OCI-LY1 (cell line): Measurements from ENCODE around the gene RASD1.
A peak's percentile ranks its signal among the peaks of the same experiment; 100 is the strongest.

Experiments
- H2AFZ ChIP-seq: fragments of 200-600 bp; sonication (generic), shearing (Covaris generic); 2 replicates; pipeline ENCODE4 v1.6.0; 2014; ENCODE audit warnings: antibody characterized with exemption, mild to moderate bottlenecking, low read length
- H3F3A ChIP-seq: fragments of 200-600 bp; sonication (generic), shearing (Covaris generic); 2 replicates; pipeline ENCODE4 v1.6.0; 2014; ENCODE audit warnings: mild to moderate bottlenecking, antibody characterized with exemption, low read length, moderate library complexity; ENCODE audit not compliant: insufficient read depth
- H3K27ac ChIP-seq: fragments of 200-600 bp; sonication (generic); 2 replicates; pipeline ENCODE4 v1.5.1; 2014; ENCODE audit warnings: low read length, mixed run types, mild to moderate bottlenecking, low read depth; ENCODE audit not compliant: poor library complexity, severe bottlenecking
- H3K27me3 ChIP-seq: fragments of 200-600 bp; sonication (generic); 2 replicates; pipeline ENCODE4 v1.6.0; 2014; ENCODE audit warnings: antibody characterized with exemption, mild to moderate bottlenecking, low read length, moderate library complexity; ENCODE audit not compliant: insufficient read depth
- H3K36me3 ChIP-seq: fragments of 200-600 bp; sonication (generic); 2 replicates; pipeline ENCODE4 v1.6.1; 2014; ENCODE audit warnings: mild to moderate bottlenecking, antibody characterized with exemption, low read length, moderate library complexity, mixed read lengths; ENCODE audit not compliant: insufficient read depth
- H3K4me1 ChIP-seq: fragments of 200-600 bp; sonication (generic); 2 replicates; pipeline ENCODE4 v1.5.1; 2014; ENCODE audit warnings: mild to moderate bottlenecking, low read length, moderate library complexity; ENCODE audit not compliant: insufficient read depth, severe bottlenecking
- H3K4me2 ChIP-seq: fragments of 200-600 bp; sonication (generic), shearing (Covaris generic); 2 replicates; pipeline ENCODE4 v1.6.1; 2014; ENCODE audit warnings: low read length
- H3K4me3 ChIP-seq: fragments of 200-600 bp; sonication (generic); 2 replicates; pipeline ENCODE4 v1.5.1; 2014; ENCODE audit warnings: low read length, low read depth, mild to moderate bottlenecking, mixed read lengths; ENCODE audit not compliant: poor library complexity, severe bottlenecking
- H3K79me2 ChIP-seq: fragments of 200-600 bp; shearing (Covaris generic); 2 replicates; pipeline ENCODE4 v1.6.1; 2016; ENCODE audit warnings: mixed run types, low read length, mixed read lengths; ENCODE audit not compliant: insufficient read depth
- H3K9ac ChIP-seq: fragments of 200-600 bp; sonication (generic), shearing (Covaris generic); 2 replicates; pipeline ENCODE4 v1.6.1; 2014; ENCODE audit warnings: mild to moderate bottlenecking, low read length, mixed read lengths
- H3K9me2 ChIP-seq: fragments of 200-600 bp; sonication (generic), shearing (Covaris generic); 2 replicates; pipeline ENCODE4 v1.6.1; 2014; ENCODE audit warnings: low read depth, mild to moderate bottlenecking, low read length, mixed read lengths
- H3K9me3 ChIP-seq: fragments of 200-600 bp; shearing (Covaris generic); 2 replicates; pipeline ENCODE4 v1.6.1; 2014; ENCODE audit warnings: low read length, mixed read lengths
- H4K20me1 ChIP-seq: fragments of 200-600 bp; sonication (generic), shearing (Covaris generic); 2 replicates; pipeline ENCODE4 v1.6.0; 2016; ENCODE audit warnings: mild to moderate bottlenecking, low read length; ENCODE audit not compliant: insufficient read depth
- CTCF ChIP-seq: fragments of 200-600 bp; sonication (generic), shearing (Covaris generic); IDR thresholded peaks from 2 replicates; pipeline ENCODE4 v1.5.1; 2017; ENCODE audit warnings: mild to moderate bottlenecking, antibody characterized with exemption, low read length, moderate library complexity, mixed read lengths
- EZH2 ChIP-seq: fragments of 200-600 bp; sonication (generic), shearing (Covaris generic); IDR thresholded peaks from 2 replicates; pipeline ENCODE4 v1.8.0; 2017; ENCODE audit warnings: borderline replicate concordance, mixed run types, mild to moderate bottlenecking, antibody characterized with exemption, low read length, moderate library complexity, mixed read lengths

Gene RASD1

GRCh38 chr17:17502741-17503565 lies 6.8 kb upstream of the RASD1 start:
- Histone ChIP-seq H3K27me3 (no peaks in the 10 kb centered on the region), H3K4me1 (no peaks in the 10 kb centered on the region), H3K27ac (no peak overlapping the region), H3K9me3 (no peaks in the 10 kb centered on the region), H3K79me2 (no peaks in the 10 kb centered on the region), H2AFZ (no peak overlapping the region), H4K20me1 (no peaks in the 10 kb centered on the region), H3K4me3 (no peak overlapping the region), H3K36me3 (no peaks in the 10 kb centered on the region), H3K4me2 (no peak overlapping the region), H3F3A (no peaks in the 10 kb centered on the region), H3K9ac (no peak overlapping the region), H3K9me2 (no peaks in the 10 kb centered on the region)
- TF ChIP-seq EZH2 (no peak), CTCF (no peak)

- TF ChIP-seq EZH2 (no peak), CTCF (peak; percentile 54; the same call in 1 of the 2 replicates)
- H3K4me3 ChIP-seq, result no peak overlapping the region
- no peak overlapping the region for H3K9ac ChIP-seq
- H3K9me3 ChIP-seq, result no peaks in the 10 kb centered on the region
- no peaks in the 10 kb centered on the region for H3K79me2 ChIP-seq
- no peaks in the 10 kb centered on the region for H4K20me1 ChIP-seq
- H3K4me1 ChIP-seq, result peaks cover 3% of the 10 kb centered on the region
- no peaks in the 10 kb centered on the region for H3K36me3 ChIP-seq
- H3K9me2 ChIP-seq, result no peaks in the 10 kb centered on the region
- no peak overlapping the region for H3K4me2 ChIP-seq
- no peaks in the 10 kb centered on the region for H3K27me3 ChIP-seq
- H3K27ac ChIP-seq, result no peak overlapping the region
- H2AFZ ChIP-seq, result no peak overlapping the region
- no peaks in the 10 kb centered on the region for H3F3A ChIP-seq
Observed at GRCh38 chr17:17500999-17501605, 4.9 kb upstream of the RASD1 start.

GRCh38 chr17:17499402-17500145 lies 3.4 kb upstream of the RASD1 start:
- no peaks in the 10 kb centered on the region for H3F3A ChIP-seq
- H3K4me1 ChIP-seq, result peaks cover 3% of the 10 kb centered on the region
- no peak overlapping the region for H3K27ac ChIP-seq
- no peaks in the 10 kb centered on the region for H3K9me2 ChIP-seq
- H3K9ac ChIP-seq, result no peak overlapping the region
- TF ChIP-seq EZH2 (no peak), CTCF (no peak)
- H3K36me3 ChIP-seq, result no peaks in the 10 kb centered on the region; the same call in 1 of the 2 replicates
- no peaks in the 10 kb centered on the region for H3K27me3 ChIP-seq
- no peak overlapping the region for H3K4me3 ChIP-seq
- H3K9me3 ChIP-seq, result no peaks in the 10 kb centered on the region
- H3K4me2 ChIP-seq, result no peak overlapping the region
- no peak overlapping the region for H2AFZ ChIP-seq
- H4K20me1 ChIP-seq, result no peaks in the 10 kb centered on the region
- H3K79me2 ChIP-seq, result no peaks in the 10 kb centered on the region
